ENCODE results near the gene COL4A2. TPM values are rescaled to one million over a fixed set of nuclear protein-coding genes. Genes with fewer than 3 reads are reported as not detected.

The COL4A2 gene
- total RNA-seq, 1 experiment from 2014 or later: 1.6 TPM

DNA sequence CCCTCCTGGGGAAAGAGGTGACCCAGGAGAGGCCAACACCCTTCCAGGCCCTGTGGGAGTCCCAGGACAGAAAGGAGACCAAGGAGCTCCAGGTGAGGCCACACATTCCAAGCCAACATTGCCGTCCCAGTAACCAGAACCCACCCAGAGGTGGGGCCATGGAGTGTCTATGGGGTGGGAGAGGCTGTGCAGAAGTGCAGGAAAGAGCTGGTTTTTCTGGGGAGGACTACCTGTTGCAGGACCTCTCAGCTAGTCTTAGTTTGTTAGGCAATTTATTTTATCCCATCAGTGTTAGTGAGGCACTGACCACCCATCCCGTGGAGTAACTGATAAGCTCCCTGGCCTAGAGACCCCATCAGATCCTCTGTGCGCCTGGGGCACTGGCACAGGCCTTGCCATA is 188.3 kb downstream of the COL4A2 start:
- no TSS peak for BruUV-seq (replicated peaks)
- POLR2A ChIA-PET: no interaction called here

More for the DNA sequence above, 188.3 kb downstream of the COL4A2 start:
- no peak overlapping the region for H2AFZ ChIP-seq (ENCODE audit: low read depth, low read length, poor library complexity, severe bottlenecking)
- no peaks in the 10 kb centered on the region for H4K20me1 ChIP-seq (ENCODE audit: insufficient read depth)
- H3K27me3 ChIP-seq (ENCODE audit: insufficient read depth, low read length): no peaks in the 10 kb centered on the region
- intact Hi-C loops (cut with micrococcal nuclease): no loop called here
- no peak overlapping the region for H3K4me2 ChIP-seq (ENCODE audit: low read length)
- no peak overlapping the region for H3K4me3 ChIP-seq (replicated peaks in 1 of 2; ENCODE audit: low read depth in 1 of 2, low read length in 2 of 2)
- H3K79me2 ChIP-seq (ENCODE audit: insufficient read depth, low read length): no peaks in the 10 kb centered on the region
- ChIA-PET RAD21 (ENCODE audit: low non-redundant PET in 1 of 2, low total read pairs in 2 of 2, uncharacterized antibody in 2 of 2, unreplicated experiment in 2 of 2) (no interaction called here), CTCF (no interaction called here)
- no peak overlapping the region for H3K9ac ChIP-seq (ENCODE audit: low read length)
- peaks cover 0 to 11% of the 10 kb centered on the region in 2 experiments; a peak in 1 of 4 replicates for H3K4me1 ChIP-seq (ENCODE audit: control insufficient read depth in 1 of 2, insufficient read depth in 2 of 2, low read length in 2 of 2)
- no peak for ATAC-seq
- no peaks in the 10 kb centered on the region for H3K9me3 ChIP-seq (ENCODE audit: control insufficient read depth in 1 of 2, insufficient read depth in 1 of 2, low read depth in 1 of 2, low read length in 2 of 2)
- no peak overlapping the region for H3K27ac ChIP-seq (ENCODE audit: low read depth, low read length)
- H3K9me2 ChIP-seq (ENCODE audit: insufficient read depth): no peaks in the 10 kb centered on the region
- no peak for DNase-seq (ENCODE audit: low read depth, low spot score)
- H3K36me3 ChIP-seq (ENCODE audit: control insufficient read depth in 1 of 2, insufficient read depth in 2 of 2, low read length in 2 of 2): no peaks in the 10 kb centered on the region
- TF ChIP-seq POLR2AphosphoS5 (IDR thresholded peaks at IDR 0.05; ENCODE audit: low read depth, low read length) (no peak), JUND (IDR thresholded peaks at IDR 0.05) (no peak), SIN3A (IDR thresholded peaks at IDR 0.05; ENCODE audit: low read depth) (no peak), CBX3 (IDR thresholded peaks at IDR 0.05; ENCODE audit: low read depth) (no peak), RAD21 (IDR thresholded peaks at IDR 0.05; ENCODE audit: low read depth) (no peak), TCF7L2 (IDR thresholded peaks at IDR 0.05; ENCODE audit: borderline replicate concordance, extremely low read depth, insufficient read depth, insufficient read length) (no peak), EZH2 (IDR thresholded peaks at IDR 0.05) (no peak), EZH2phosphoT487 (IDR thresholded peaks at IDR 0.05; ENCODE audit: borderline replicate concordance) (no peak), ZNF274 (IDR thresholded peaks at IDR 0.05; ENCODE audit: low read depth, low read length) (no peak), POLR2A (IDR thresholded peaks at IDR 0.05; ENCODE audit: borderline replicate concordance, extremely low read depth, insufficient read depth, insufficient read length) (no peak)
- TF ChIP-seq, protein P1, sequence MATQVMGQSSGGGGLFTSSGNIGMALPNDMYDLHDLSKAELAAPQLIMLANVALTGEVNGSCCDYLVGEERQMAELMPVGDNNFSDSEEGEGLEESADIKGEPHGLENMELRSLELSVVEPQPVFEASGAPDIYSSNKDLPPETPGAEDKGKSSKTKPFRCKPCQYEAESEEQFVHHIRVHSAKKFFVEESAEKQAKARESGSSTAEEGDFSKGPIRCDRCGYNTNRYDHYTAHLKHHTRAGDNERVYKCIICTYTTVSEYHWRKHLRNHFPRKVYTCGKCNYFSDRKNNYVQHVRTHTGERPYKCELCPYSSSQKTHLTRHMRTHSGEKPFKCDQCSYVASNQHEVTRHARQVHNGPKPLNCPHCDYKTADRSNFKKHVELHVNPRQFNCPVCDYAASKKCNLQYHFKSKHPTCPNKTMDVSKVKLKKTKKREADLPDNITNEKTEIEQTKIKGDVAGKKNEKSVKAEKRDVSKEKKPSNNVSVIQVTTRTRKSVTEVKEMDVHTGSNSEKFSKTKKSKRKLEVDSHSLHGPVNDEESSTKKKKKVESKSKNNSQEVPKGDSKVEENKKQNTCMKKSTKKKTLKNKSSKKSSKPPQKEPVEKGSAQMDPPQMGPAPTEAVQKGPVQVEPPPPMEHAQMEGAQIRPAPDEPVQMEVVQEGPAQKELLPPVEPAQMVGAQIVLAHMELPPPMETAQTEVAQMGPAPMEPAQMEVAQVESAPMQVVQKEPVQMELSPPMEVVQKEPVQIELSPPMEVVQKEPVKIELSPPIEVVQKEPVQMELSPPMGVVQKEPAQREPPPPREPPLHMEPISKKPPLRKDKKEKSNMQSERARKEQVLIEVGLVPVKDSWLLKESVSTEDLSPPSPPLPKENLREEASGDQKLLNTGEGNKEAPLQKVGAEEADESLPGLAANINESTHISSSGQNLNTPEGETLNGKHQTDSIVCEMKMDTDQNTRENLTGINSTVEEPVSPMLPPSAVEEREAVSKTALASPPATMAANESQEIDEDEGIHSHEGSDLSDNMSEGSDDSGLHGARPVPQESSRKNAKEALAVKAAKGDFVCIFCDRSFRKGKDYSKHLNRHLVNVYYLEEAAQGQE (IDR thresholded peaks at IDR 0.05; ENCODE audit: low read depth): no peak
- TF ChIP-seq, protein P2, sequence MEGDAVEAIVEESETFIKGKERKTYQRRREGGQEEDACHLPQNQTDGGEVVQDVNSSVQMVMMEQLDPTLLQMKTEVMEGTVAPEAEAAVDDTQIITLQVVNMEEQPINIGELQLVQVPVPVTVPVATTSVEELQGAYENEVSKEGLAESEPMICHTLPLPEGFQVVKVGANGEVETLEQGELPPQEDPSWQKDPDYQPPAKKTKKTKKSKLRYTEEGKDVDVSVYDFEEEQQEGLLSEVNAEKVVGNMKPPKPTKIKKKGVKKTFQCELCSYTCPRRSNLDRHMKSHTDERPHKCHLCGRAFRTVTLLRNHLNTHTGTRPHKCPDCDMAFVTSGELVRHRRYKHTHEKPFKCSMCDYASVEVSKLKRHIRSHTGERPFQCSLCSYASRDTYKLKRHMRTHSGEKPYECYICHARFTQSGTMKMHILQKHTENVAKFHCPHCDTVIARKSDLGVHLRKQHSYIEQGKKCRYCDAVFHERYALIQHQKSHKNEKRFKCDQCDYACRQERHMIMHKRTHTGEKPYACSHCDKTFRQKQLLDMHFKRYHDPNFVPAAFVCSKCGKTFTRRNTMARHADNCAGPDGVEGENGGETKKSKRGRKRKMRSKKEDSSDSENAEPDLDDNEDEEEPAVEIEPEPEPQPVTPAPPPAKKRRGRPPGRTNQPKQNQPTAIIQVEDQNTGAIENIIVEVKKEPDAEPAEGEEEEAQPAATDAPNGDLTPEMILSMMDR (IDR thresholded peaks at IDR 0.05 in 2 of 3, conservative IDR thresholded peaks at IDR 0.05 in 1 of 3; ENCODE audit: borderline replicate concordance in 1 of 3, insufficient read depth in 1 of 3, low read depth in 2 of 3, low read length in 2 of 3): no peak
